SK-N-SH treated with all-trans-retinoic acid at 6 μM for 48 hours (cell line): ENCODE data around the gene MPP1.

ENCODE experiments used
- ATAC-seq: fragments of 200-7000 bp; cut with Tn5 transposase; 3 replicates; pipeline ENCODE4 v1.9.1; 2020; ENCODE audit warnings: mild to moderate bottlenecking, moderate library complexity
- ARNTL ChIP-seq: fragments of 450-650 bp; formaldehyde crosslinking; IDR thresholded peaks from 2 replicates; pipeline ENCODE4 v1.5.0; 2020; ENCODE audit warnings: low read depth, mild to moderate bottlenecking, moderate library complexity, borderline replicate concordance
- BACH2 ChIP-seq: fragments of 250-450 bp; sonication (Bioruptor Pico); IDR thresholded peaks from 2 replicates; pipeline ENCODE4 v1.9.0; 2021; ENCODE audit warnings: mild to moderate bottlenecking, borderline replicate concordance
- CSDC2 ChIP-seq: fragments of 250-450 bp; sonication (Bioruptor Pico); IDR thresholded peaks from 2 replicates; pipeline ENCODE4 v1.5.0; 2020; ENCODE audit warnings: mild to moderate bottlenecking, moderate library complexity
- ESRRG ChIP-seq: fragments of 250-450 bp; sonication (Bioruptor Pico); IDR thresholded peaks from 2 replicates; pipeline ENCODE4 v1.6.1; 2021; ENCODE audit warnings: mild to moderate bottlenecking
- GLIS3 ChIP-seq: fragments of 250-450 bp; sonication (Bioruptor Pico); IDR thresholded peaks from 2 replicates; pipeline ENCODE4 v1.5.0; 2020; ENCODE audit warnings: mild to moderate bottlenecking, moderate library complexity
- ISL1 ChIP-seq: fragments of 250-450 bp; sonication (Bioruptor Pico); IDR thresholded peaks from 2 replicates; pipeline ENCODE4 v2.1.2; 2022; ENCODE audit warnings: mild to moderate bottlenecking, moderate library complexity
- OSR1 ChIP-seq: fragments of 250-450 bp; sonication (Bioruptor Pico); IDR thresholded peaks from 2 replicates; pipeline ENCODE4 v1.8.0; 2022; ENCODE audit warnings: moderate library complexity, mild to moderate bottlenecking, inconsistent platforms
- RARB ChIP-seq: fragments of 250-450 bp; sonication (Bioruptor Pico); IDR thresholded peaks from 2 replicates; pipeline ENCODE4 v1.8.0; 2021; ENCODE audit warnings: mild to moderate bottlenecking, moderate library complexity
- SNAI2 ChIP-seq: fragments of 250-450 bp; sonication (Bioruptor Pico); IDR thresholded peaks from 2 replicates; pipeline ENCODE4 v1.5.0; 2020; ENCODE audit warnings: mild to moderate bottlenecking, moderate library complexity
- TCF4 ChIP-seq: fragments of 250-450 bp; sonication (Bioruptor Pico); IDR thresholded peaks from 2 replicates; pipeline ENCODE4 v1.8.0; 2021; ENCODE audit warnings: mild to moderate bottlenecking, moderate library complexity, borderline replicate concordance
- TSHZ2 ChIP-seq: fragments of 250-450 bp; sonication (Bioruptor Pico); IDR thresholded peaks from 2 replicates; pipeline ENCODE4 v1.5.0; 2020; ENCODE audit warnings: mild to moderate bottlenecking, moderate library complexity
- ZC3H10 ChIP-seq: fragments of 250-450 bp; sonication (Bioruptor Pico); IDR thresholded peaks from 2 replicates; pipeline ENCODE4 v1.5.1; 2021; ENCODE audit warnings: mild to moderate bottlenecking, moderate library complexity
- ZNF565 ChIP-seq: fragments of 450-650 bp; formaldehyde crosslinking; conservative IDR thresholded peaks from 2 replicates; pipeline ENCODE4 v1.5.0; 2020; ENCODE audit warnings: low read depth, mild to moderate bottlenecking, moderate library complexity
- ZNF70 ChIP-seq: fragments of 450-650 bp; formaldehyde crosslinking; IDR thresholded peaks from 2 replicates; pipeline ENCODE4 v1.5.0; 2020; ENCODE audit warnings: mild to moderate bottlenecking, moderate library complexity
- ZNF8 ChIP-seq: fragments of 450-650 bp; formaldehyde crosslinking; IDR thresholded peaks from 2 replicates; pipeline ENCODE4 v1.5.0; 2020; ENCODE audit warnings: mild to moderate bottlenecking, moderate library complexity
- TF ChIP-seq, protein P1 (sequence below): fragments of 250-450 bp; sonication (Bioruptor Pico); IDR thresholded peaks from 2 replicates; pipeline ENCODE4 v1.8.0; 2021; ENCODE audit warnings: low read depth, mild to moderate bottlenecking, moderate library complexity, borderline replicate concordance
- TF ChIP-seq, protein P2 (sequence below): fragments of 250-450 bp; sonication (Bioruptor Pico); IDR thresholded peaks from 2 replicates; pipeline ENCODE4 v1.8.0; 2020; ENCODE audit warnings: mild to moderate bottlenecking, moderate library complexity, borderline replicate concordance

Gene MPP1

GRCh38 chrX:154730253-154730891 lies 74.9 kb downstream of the MPP1 start (continued):
- TF ChIP-seq TSHZ2 (CRISPR knock-in tag) (no peak), SNAI2 (CRISPR knock-in tag) (no peak), ESRRG (CRISPR knock-in tag) (no peak), BACH2 (no peak), CSDC2 (CRISPR knock-in tag) (no peak), ZNF70 (no peak)

DNA sequence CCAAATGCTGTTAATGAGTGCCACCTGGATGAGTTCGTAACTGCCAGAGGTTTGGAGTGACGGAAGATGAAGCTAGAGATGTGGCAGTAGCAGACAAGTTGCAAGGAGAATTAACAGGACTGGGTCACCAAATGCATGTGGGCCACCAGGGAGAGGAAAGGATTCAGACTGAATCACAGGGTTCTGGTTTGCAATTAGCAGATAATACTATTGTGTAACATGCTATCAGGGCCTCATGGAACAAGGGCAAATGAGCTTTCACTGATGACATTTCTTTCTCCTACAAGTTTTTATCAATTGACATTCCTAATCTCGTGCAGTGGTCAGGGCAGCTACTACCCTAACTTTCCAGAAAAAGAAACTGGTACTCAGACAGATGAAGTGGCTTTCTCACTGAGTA lies 75.8 kb downstream of the MPP1 start:
- TF ChIP-seq GLIS3 (CRISPR knock-in tag) (no peak), ESRRG (CRISPR knock-in tag) (no peak), ZC3H10 (CRISPR knock-in tag) (no peak), ZNF70 (no peak), TCF4 (no peak), CSDC2 (CRISPR knock-in tag) (no peak), ZNF8 (CRISPR knock-in tag) (no peak), OSR1 (CRISPR knock-in tag) (no peak), ZNF565 (CRISPR knock-in tag) (no peak), ISL1 (no peak), BACH2 (no peak), ARNTL (CRISPR knock-in tag) (no peak), RARB (CRISPR knock-in tag) (no peak)
- TF ChIP-seq, protein P1, sequence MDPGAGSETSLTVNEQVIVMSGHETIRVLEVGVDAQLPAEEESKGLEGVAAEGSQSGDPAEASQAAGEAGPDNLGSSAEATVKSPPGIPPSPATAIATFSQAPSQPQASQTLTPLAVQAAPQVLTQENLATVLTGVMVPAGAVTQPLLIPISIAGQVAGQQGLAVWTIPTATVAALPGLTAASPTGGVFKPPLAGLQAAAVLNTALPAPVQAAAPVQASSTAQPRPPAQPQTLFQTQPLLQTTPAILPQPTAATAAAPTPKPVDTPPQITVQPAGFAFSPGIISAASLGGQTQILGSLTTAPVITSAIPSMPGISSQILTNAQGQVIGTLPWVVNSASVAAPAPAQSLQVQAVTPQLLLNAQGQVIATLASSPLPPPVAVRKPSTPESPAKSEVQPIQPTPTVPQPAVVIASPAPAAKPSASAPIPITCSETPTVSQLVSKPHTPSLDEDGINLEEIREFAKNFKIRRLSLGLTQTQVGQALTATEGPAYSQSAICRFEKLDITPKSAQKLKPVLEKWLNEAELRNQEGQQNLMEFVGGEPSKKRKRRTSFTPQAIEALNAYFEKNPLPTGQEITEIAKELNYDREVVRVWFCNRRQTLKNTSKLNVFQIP: no peak
- TF ChIP-seq, protein P2, sequence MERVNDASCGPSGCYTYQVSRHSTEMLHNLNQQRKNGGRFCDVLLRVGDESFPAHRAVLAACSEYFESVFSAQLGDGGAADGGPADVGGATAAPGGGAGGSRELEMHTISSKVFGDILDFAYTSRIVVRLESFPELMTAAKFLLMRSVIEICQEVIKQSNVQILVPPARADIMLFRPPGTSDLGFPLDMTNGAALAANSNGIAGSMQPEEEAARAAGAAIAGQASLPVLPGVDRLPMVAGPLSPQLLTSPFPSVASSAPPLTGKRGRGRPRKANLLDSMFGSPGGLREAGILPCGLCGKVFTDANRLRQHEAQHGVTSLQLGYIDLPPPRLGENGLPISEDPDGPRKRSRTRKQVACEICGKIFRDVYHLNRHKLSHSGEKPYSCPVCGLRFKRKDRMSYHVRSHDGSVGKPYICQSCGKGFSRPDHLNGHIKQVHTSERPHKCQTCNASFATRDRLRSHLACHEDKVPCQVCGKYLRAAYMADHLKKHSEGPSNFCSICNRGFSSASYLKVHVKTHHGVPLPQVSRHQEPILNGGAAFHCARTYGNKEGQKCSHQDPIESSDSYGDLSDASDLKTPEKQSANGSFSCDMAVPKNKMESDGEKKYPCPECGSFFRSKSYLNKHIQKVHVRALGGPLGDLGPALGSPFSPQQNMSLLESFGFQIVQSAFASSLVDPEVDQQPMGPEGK (CRISPR knock-in tag): no peak
- TF ChIP-seq, all 23 proteins: peak for 0
- no peak for ATAC-seq
